Fibroblast of villous mesenchyme (primary cell): ENCODE data around the gene ITGA8. TPM values are rescaled to one million over a fixed set of nuclear protein-coding genes. Genes with fewer than 3 reads are reported as not detected.
"Not testable (repeated sequence)": the region's sequence is repeated elsewhere in the genome, so short reads cannot be mapped to it uniquely, and the experiment has no call there.

Experiments
- DNase-seq: peaks from one replicate; pipeline ENCODE4 v3.0.0-alpha.2; 2010; ENCODE audit warnings: low read depth
- H3K4me3 ChIP-seq: 2 replicates; pipeline ENCODE4 v1.5.1; 2011; ENCODE audit warnings: low read depth, mild to moderate bottlenecking, low read length
- CTCF ChIP-seq: IDR thresholded peaks from 2 replicates; pipeline ENCODE4 v1.5.1; 2012; ENCODE audit warnings: low read depth, mild to moderate bottlenecking, low read length; ENCODE audit not compliant: insufficient read depth
- total RNA-seq: library from RNA; depleted of rRNA; stranded (reverse); fragments of >200 nt; gene quantifications from 2 replicates; pipeline ENCODE4 v1.2.3, GENCODE V29; 2012

Gene ITGA8
- total RNA-seq, 1 donor: 1.3 TPM

DNA sequence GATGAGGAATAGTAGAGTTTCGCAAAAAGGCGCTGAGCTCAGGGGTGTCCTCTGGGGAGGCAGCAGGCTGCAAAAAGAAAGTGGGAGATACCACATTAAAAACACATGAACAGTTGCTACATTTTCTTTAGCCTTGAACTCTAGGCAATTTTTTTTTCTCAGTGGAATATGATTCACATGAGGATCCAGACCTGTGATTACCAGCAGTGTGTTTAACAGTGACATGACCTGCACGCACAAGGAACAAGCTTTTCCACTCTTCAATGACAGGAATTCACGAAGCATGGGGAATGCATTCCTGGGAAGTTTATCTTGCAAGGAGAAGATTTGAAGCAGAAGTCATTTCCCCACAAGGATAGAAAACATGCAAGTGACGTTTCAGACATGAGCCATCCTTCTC, 161.6 kb downstream of the ITGA8 start:
- DNase-seq: peak; percentile 65
- H3K4me3 ChIP-seq: no peak overlapping the region
- no peak for TF ChIP-seq CTCF

DNA sequence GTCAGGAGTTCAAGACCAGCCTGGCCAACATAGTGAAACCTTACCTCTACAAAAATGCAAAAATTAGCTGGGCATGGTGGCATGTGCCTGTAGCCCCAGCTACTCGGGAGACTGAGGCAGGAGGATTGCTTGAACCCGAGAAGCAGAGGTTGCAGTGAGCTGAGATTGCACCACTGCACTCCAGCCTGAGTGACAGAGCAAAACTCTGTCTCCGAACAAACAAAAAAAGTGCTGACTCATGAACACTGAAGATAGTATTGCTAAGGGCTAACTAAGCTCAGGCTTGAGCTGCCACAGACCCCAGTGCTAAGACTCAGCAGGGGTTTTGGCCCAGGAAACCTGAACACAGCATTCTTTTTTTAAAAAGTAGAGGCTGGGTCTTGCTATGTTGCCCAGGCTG, 162.6 kb downstream of the ITGA8 start:
- DNase-seq: not testable (repeated sequence)

GRCh38 chr10:15550950-15551349, 168.8 kb downstream of the ITGA8 start:
- H3K4me3 ChIP-seq: no peak overlapping the region
- DNase-seq: no peak
- TF ChIP-seq CTCF: no peak

More for the DNA sequence above, 162.6 kb downstream of the ITGA8 start:
- H3K4me3 ChIP-seq: not testable (repeated sequence)

GRCh38 chr10:15548331-15548730, 171.4 kb downstream of the ITGA8 start:
- no peak overlapping the region for H3K4me3 ChIP-seq
- no peak for DNase-seq
- TF ChIP-seq CTCF: no peak

DNA sequence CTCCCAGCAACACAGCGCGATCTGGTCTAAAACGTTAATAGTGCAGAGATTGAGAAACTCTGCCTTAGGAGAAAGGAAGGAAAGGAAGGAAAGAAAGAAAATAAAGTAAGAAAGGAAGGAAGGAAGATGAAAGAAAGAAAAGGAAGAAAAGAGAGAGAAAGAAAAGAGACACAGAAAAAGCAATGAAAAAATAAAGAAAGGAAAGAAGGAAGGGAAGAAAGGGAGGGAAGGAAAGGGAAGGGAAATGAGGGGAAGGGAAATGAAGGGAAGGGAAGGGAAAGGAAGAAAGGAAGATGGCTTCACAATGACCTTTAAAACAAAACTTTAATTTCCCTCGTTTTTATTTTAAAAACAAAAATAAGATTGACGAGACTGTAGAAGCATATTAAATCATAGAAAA, 173.1 kb downstream of the ITGA8 start:
- TF ChIP-seq CTCF: no peak
- H3K4me3 ChIP-seq: no peak overlapping the region
- no peak for DNase-seq

DNA sequence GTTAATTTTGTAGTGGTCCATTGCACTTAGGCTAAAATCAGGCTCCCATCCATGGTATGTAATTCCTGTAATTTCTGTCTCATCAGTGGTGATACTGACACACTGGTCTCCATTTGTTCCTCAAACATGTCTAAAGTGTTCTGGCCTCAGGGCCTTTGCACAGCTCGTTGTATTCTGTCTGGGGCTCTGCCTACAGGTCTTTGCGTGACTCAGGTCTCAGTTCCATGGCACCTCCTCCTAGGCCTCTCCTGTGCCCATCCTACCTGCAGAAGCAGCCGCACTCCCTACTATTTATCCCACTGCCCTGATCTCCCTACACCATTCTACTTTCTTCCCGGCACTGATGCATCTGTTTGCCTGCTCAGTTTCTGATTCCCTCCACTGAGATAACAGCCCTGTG, 173.8 kb downstream of the ITGA8 start:
- no peak for DNase-seq
- no peak overlapping the region for H3K4me3 ChIP-seq
- no peak for TF ChIP-seq CTCF

- DNase-seq: no peak
- TF ChIP-seq CTCF: no peak
- no peak overlapping the region for H3K4me3 ChIP-seq
These were observed 174.5 kb downstream of the ITGA8 start for GRCh38 chr10:15545266-15545665.
